Muscle of arm (tissue), 12 donors: ENCODE measurements around the gene KCNC2. TPM values are rescaled to one million over a fixed set of nuclear protein-coding genes. Genes with fewer than 3 reads are reported as not detected.

Experiments used
- DNase-seq: peaks from one replicate; pipeline ENCODE4 v3.0.0-alpha.2; 2013
- polyA plus RNA-seq, 12 donors: library from polyadenylated mRNA; unstranded; fragments of 120-200 nt; gene quantifications; one replicate each; pipeline ENCODE4 v1.2.1, GENCODE V29; 2013; ENCODE audit not compliant: insufficient read length in 12 of 12

The KCNC2 gene
- polyA plus RNA-seq, 12 donors = 0.18 to 0.82 (median 0.51) TPM; not detected in 2

DNA sequence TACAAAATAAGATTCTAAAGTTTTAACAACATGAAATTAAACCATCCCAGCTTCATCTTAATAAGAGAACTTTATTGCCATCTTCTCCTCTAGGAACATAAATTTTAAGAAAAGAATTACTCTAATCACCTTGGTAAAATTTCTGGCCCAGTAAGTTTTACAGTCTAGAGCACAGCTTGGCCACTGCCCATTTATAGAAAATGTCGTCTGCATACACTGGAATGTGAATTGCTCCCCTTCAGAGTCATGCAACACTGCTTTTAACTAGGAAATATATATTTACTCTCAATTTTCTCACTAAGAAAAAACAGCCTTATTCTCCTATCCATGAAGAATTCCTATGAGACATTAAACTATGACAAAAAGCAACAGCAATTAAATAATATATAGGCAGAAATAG is 48.2 kb downstream of the KCNC2 start:
- no peak for DNase-seq

DNA sequence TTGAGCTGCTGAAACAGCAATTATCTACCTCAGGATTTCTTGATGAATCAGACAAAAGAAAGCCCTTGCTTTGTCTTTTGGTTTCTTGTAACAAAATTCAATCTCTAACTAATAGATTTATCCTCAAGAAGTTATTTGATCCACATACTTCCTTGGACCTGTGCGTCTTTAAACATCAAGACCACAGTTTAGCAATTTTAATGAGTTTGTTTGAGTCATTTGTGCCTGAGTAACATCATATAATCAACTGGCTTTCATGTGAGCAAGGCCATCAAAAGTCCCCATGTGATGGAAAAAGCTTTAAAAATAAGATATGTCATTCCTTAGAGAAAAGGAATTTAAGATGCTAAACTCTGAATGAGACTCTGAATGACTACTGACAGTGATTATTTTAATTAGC is 52.3 kb downstream of the KCNC2 start:
- no peak for DNase-seq

DNA sequence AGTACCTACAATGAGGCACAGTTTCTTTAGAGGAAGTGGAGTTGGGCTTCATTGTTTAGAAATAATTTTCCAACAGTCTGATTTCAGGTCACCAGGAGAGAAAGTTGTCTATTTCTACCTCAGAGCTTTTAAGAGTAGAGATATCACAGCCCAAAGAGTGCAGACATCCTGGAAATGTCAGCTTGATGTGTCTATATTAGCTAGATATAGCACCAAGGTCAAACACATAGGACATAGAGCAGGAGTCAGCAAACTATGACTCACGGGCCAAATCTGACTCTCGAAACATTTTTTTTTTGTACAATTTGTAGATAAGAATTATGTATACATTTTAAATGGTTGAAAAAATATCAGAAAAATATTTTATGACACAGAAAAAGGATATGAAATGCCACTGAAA is 53.7 kb downstream of the KCNC2 start:
- DNase-seq = no peak

DNA sequence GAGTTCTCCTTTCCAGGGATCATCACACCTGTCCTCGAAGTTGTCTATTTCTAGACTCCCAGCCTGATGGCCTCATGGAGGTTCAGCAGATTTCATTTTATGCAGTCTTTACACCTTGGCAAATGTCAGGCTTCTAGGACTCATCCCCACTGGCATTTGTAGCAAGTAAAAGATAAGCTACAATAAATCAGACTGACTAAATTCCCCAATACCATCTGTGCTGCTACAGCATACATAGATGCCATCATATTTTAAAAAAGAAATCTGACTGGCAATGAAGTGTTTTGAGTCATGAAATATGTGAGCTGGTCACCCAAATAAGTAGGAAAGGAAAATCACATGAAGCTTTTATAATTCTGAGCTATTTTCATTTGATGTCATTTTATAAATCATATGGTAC is 55.3 kb downstream of the KCNC2 start:
- no peak for DNase-seq

DNA sequence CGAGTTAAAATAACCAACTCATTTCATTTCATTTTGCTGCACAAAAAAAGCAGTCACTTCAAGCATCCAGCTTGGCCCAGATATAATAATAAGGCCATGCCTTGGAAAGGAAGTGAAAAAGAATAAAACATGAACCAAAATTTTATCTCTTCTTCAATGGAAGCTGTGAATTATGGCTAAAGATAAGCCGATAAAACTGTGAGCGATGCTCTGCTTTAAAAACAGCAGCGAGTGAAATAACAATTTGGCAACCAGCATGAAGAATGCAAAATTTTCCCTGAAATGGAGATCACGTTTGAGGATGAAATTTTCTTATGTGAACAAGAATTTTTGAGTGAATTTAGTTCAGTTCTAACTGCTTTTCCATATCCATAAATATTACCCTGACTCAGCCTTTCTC is 70.4 kb downstream of the KCNC2 start:
- no peak for DNase-seq

DNA sequence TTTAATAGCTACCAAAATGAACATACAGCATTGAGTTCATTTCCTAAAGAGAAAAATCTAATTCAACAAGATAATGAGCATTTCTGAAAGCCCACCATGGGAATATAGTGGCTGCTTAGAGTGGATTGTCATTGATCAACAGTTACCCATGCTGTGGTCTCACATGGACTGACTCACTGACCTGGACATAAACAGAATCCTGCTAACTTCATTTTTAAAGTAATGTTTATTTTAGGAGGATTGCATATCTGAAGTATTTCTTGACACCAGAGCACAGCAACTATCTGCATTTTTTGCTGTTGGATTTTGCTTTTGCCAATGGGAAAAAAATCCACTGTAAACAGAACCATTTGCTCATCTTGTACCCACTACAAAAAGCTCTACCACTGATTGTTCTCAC is 71.7 kb downstream of the KCNC2 start:
- no peak for DNase-seq

DNA sequence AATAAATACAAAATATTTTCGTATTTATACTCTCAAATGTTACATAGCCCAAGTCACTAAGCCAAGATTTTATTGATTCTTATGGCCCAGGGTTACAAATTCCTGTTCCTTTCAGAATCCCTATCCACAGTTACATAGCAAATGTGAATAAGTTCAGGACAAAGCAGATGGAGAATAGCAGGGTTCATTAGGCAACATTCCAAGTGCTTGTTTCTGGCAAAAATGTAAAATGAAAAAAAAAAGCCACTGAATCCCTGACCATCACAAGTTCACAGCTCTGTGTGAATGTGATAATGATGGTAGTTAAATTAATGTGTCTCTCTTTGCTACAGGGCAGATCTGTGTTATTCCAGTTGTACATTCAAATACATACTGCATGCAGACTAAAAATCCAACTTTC is 74.6 kb downstream of the KCNC2 start:
- no peak for DNase-seq

DNA sequence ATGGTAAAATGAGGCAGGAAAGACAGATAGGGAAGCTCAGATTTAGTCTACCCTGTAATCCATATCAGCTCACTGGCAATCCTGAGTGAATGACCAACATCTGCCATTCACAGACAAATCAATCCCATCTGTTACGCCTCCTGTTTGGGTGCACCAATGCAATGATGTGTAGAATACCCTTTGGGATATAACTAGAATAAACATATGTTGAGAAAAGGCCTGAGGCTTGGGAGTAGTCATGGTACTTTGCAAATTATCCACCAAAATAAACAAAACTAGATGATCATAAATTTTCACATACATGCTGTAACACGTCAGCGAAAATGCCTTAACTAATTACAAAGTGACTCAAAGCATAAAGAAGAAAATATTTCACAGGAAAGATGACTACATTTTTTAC is 78.8 kb downstream of the KCNC2 start:
- no peak for DNase-seq

DNA sequence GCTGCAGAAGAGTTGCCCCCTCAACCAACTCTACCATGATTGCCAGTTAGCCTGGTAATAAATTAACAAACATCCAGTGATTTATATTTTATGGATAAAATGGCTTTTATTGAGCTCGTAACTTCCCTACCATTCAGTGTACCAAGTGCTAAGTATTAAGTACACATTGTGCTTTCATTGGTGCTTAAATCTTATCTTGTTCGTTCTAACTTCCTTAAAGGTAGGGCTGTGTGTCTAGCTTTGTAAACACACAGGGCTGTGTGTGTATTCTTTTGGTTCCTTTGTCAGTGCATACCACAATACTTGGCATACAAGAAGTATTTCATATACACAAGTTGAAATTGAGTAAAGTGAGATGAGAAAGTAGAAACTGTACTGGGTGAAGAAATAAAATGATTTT is 80.4 kb downstream of the KCNC2 start:
- DNase-seq = no peak

DNA sequence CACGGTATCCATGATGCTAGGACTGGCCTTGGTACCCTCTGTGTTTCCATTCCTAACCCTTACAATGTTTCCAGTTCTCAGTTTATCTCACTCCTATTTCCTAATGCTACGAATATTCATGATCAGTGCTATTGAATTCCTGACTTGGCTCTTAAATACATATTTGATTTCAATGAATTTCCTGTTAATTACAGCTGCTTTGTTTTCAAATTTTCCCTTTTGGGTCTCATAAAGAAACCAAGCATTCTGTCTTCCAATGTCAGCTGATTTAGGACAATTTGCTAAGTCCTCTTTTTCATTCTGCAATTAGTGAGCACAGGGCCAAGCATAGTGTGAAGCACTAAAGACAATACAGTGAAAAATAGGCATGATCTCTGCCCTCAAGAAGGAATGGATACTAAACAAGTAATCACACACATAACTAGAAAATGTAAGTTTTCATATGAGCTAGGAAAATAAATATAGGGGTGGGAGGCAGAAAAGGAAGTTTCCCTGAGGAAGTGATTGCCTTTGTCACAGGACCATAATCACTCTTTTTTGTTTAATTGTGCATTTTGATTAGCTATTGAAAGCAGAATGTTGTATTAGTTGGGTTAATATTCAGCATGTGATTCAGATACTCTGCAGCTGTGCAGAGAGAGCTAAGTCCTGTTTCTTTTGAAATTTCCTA is 88.5 kb downstream of the KCNC2 start:
- no peak for DNase-seq

DNA sequence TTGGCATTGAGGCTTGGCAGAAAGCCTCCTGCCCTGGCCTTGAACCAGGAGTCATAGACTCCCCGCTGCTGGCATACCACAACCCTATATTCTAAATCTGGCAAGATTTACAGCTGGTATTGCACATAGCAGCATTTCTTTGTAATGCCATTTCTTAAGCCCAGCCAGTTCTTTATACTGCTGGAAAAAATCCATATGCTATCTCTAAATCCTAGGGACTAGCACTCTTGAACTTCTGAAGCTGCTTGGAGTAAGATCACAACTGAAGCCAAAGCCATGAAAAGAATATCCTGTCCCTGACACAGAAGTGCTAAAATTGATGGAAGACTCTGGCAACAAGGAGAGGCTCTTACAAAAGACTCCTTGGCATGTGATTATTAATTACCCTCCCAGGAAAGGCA is 89.3 kb downstream of the KCNC2 start:
- peak; percentile 0 for DNase-seq

DNA sequence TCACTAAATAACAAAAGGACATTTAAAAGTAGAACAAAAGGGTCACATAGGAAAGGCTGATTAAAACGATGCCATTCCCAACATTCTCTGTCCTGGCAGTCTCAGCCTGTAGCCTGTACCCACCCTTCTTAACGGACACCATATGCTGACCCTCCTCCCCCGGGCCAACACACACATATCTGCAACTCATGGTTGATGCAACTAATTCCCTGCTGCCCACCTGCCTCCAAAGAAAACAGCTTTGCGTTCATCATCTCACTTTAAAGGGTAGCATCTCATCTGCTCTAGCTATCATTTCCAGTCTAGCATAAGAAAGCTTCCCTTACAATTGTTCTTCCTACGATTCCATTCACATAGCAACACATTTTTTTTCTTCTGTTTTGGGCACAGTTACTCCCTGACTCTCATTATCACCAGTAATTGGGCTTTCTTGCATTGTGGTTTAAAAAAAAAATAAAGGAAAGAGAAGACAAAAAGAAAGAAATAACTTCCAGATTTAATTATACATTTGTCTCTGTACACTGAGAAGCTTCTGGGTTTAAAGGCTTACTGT is 92.9 kb downstream of the KCNC2 start:
- no peak for DNase-seq

DNA sequence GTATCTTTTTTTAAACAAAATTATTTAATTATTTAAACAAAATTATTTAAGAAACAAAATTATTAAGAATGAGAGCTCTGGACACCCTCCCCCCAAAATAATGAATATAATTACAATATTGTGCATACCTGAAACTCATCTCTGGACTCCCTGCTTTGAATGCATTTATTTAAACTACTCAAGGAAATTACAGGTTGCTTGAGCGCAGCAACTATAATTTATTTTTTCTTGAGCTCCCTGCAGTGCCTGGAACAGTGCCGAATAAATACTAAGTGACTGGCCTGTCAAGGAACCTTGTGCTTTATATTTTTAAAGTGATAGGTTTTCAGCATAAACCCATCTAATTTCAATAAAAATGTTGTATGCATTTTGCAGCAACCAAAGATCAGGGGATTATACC is 93.9 kb downstream of the KCNC2 start:
- no peak for DNase-seq

DNA sequence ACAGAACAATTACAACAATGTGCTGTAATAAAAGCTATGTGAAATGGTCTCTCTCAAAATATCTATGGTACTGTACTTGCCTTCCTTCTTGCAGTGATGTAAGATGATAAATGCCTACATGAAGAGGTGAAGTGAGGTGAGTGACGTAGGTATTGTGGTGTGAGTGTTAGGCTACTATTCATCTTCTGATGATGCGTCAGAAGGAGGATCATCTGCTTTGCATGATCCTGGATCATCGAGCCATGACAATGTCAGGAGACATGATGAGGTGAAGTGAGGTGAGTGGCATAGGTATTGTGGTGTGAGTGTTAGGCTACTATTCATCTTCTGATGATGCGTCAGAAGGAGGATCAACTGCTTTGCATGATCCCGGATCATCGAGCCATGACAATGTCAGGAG is 105.8 kb downstream of the KCNC2 start:
- DNase-seq = no peak

DNA sequence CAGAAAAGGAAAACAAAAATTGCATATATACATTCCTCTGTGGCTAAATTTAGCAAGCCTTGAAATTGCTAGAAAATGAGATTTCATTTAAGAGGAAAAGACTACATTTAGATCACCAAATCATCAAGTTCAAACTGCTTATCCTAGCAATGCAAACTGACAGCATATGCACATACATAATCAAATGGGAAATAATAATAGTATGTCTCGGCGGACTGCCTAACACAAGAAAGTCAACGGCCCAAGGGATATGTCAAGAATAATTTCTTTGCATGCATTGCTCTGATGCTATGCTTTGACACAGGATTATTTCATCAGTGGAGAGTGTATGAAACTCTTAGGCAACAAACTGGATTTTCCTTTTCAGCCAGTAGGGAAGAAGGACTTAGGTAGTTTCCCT is 107.9 kb downstream of the KCNC2 start:
- DNase-seq = no peak

DNA sequence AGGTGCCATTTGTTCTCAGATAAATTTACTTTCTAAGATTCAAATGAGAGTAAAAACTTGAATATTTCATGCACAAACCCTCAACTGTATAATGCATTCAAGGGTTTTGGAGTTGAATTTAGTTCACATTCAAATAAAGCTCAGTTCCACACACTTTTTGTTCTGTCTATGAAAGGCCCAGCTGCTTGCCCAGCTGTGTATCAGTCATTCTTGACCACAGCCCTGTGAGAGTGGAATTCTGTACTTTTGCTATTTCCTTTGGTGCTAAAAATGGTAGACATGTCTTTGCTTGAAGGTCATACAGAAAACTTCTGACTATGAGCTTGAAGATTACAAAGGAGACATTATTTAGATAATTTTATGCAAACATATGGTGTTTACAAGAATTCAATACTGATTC is 110.4 kb downstream of the KCNC2 start:
- DNase-seq = no peak

DNA sequence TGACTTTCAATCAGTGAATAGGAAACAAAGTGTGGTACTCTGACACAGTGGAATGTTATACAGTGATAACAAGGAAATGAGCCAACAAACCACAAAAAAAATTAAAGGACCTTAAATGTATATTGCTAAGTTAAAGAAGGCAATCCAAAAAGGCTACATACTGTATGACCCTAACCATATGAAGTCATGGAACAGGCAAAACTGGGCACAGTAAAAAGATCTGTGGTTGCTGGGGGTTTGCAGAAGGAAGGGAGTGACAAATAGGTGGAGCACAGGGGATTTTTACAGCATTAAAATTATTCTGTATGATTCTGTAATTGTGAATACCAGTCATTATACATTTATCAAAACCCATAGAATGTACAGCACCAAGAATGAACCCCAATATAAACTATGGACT is 112.6 kb downstream of the KCNC2 start:
- no peak for DNase-seq

DNA sequence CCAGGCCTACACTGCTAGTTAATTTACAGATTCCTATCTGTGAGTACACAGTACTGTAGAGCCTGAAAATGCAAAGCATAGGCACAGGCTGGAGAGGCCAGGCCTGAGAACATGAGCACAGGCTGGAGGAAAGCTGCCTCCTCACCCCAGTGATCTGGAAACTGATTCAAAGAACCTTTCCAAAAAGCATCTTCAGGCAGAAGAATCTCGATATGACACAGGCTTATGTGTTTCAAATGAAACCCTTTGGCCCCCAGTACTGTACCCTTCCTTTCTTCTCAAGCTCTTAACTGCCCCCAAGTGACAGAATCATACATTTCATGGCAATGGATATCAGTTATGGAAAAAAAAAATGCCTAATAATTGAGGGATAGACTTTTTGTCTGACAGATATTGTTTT is 122.0 kb downstream of the KCNC2 start:
- no peak for DNase-seq

DNA sequence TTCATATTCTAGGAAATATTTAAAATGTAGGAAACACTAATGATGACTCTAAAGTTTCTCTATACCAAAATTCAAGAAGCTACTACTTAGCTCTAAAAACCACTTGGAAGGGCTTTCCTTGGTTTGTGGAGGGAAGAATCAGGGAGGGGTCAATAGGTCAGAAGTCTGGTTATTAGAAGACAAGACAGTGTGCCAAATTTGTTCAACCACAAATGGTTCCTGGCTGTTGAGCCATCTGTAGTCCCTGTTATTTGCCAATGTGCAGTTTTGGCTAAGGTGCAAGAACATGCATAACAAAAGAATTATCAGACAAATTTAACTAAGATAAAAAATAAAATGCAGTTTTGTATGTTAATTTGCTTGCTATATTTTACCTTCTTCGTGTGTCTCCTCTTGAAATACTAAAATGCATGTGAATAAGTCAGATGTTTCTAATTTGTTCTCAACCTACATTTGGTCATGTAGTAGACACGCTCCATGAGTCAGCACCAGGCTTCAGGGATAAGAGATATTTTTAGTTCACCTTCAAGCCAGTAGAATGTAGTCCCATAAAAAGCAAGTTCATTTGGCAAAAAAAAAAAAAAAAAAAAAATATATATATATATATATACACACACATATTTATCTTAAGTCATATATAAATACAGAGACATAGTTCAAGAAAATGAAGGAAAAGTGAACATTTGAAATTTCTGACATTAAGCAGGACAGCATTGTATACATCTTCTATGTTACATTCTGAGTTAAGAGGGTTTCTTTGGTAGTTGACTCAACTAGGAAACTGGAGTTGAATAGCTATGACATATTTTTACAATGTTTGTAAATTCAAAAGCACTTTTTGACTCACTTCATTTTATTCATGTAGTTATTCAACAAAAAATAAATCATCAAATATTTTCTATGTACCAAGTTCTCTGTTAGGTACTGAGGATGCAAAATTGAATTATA is 123.3 kb downstream of the KCNC2 start:
- no peak for DNase-seq

DNA sequence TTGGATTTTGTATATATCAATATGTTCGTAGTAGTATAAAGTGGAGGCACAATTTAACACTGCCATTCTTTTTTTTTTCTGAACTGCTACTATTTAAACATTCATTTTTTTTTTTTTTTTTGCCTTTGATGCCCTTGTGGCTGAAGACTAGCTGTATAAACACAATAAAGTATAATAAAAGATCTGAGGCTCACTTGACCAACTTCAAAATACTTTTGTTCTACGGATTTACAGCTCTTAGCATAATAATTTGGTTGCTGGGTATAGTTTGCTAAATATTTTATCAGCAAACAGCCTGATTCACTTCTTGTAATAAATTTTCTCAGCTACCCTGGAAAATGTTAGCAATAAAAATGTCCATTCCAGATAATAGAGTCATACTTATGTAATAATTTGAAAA is 128.3 kb downstream of the KCNC2 start:
- DNase-seq = no peak

DNA sequence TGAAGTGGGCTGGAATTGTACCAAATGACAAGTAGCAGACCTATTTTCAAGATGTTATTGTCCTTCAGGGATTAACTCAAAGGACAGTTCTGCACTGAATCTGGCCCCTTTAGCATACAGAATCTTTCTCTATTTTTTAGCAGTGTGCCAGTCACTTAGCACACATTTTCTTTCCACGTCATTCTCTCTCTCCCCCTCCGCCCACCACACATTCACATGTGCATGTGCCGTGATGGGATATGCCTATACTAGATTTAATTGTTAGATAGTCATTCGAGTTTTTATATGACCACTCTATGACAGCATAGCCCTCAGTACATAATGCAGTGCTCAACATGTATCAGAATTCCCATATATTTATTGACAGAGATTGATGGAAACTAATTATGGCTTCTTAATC is 129.1 kb downstream of the KCNC2 start:
- no peak for DNase-seq

DNA sequence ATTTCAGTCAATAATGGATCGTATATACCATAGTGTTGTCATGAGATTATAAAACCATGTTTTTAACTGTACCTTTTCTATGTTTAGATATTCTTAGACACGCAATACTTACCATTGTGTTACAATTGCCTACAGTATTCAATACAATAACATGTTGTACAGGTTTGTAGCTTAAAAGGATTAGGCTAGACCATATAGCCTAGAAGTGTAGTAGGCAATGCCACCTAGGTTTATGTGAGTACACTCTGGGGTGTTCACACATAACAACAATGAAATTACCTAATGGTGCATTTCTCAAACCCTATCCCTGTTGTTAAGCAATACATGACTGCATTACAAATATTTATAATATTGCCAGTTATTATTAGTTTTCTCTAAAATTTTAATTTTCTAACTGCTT is 144.2 kb downstream of the KCNC2 start:
- no peak for DNase-seq

DNA sequence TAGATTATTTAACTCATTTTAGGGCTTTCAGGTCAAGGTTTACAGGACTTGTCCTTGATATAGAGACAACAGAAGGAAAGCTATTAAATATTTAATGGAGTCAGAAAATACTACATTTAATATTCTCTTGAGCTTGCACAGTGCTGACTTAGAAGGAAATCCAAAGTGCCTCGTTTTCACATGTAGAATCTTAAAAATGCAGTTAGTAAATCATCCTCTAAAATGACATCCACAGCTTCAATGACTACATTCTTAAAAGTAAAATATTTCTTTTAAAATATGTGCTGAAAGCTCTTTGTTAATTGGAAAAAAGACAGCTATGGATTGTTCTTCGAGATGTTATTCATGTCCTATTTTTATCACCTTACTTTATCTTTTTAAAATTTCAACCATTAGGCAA is 146.9 kb downstream of the KCNC2 start:
- DNase-seq = no peak
